Glutamatergic neuron (in vitro differentiated cells): ENCODE measurements around the gene EML1. TPM values are rescaled to one million over a fixed set of nuclear protein-coding genes. Genes with fewer than 3 reads are reported as not detected.

Source experiments
- DNase-seq: peaks from one replicate; pipeline ENCODE4 v3.0.0; 2022
- H3K27ac Mint-ChIP-seq: one replicate; pipeline ENCODE4 v1.8.0; 2020; ENCODE audit warnings: mild to moderate bottlenecking, mixed read lengths, inconsistent platforms; ENCODE audit not compliant: unreplicated experiment
- H3K27me3 Mint-ChIP-seq: one replicate; pipeline ENCODE4 v1.8.0; 2020; ENCODE audit warnings: mild to moderate bottlenecking, moderate library complexity, mixed read lengths, inconsistent platforms; ENCODE audit not compliant: unreplicated experiment
- H3K36me3 Mint-ChIP-seq: one replicate; pipeline ENCODE4 v1.8.0; 2020; ENCODE audit warnings: mild to moderate bottlenecking, mixed read lengths, inconsistent platforms; ENCODE audit not compliant: unreplicated experiment
- H3K4me1 Mint-ChIP-seq: one replicate; pipeline ENCODE4 v1.8.0; 2020; ENCODE audit warnings: mild to moderate bottlenecking, low read depth, mixed read lengths, inconsistent platforms; ENCODE audit not compliant: unreplicated experiment
- H3K4me3 Mint-ChIP-seq: one replicate; pipeline ENCODE4 v1.8.0; 2020; ENCODE audit warnings: mild to moderate bottlenecking, mixed read lengths, inconsistent platforms; ENCODE audit not compliant: unreplicated experiment
- H3K9me3 Mint-ChIP-seq: one replicate; pipeline ENCODE4 v1.8.0; 2020; ENCODE audit warnings: mild to moderate bottlenecking, moderate library complexity, mixed read lengths, inconsistent platforms; ENCODE audit not compliant: unreplicated experiment
- total RNA-seq: library from RNA; stranded (reverse); fragmentation: NEBNext Ultra II Directional; extraction: Animal tissue kit (Norgen Biotek cat#: 25700); gene quantifications from one replicate; pipeline ENCODE4 v1.2.1, GENCODE V29; 2021; ENCODE audit not compliant: unreplicated experiment
- TF ChIP-seq, protein P1 (sequence below): fragments of 200-600 bp; sonication (generic); IDR thresholded peaks from one replicate; pipeline ENCODE4 v1.5.0; 2021; ENCODE audit not compliant: partially characterized antibody, unreplicated experiment

EML1 gene
- total RNA-seq, 1 donor from 2014 or later, result 73.6 TPM

DNA sequence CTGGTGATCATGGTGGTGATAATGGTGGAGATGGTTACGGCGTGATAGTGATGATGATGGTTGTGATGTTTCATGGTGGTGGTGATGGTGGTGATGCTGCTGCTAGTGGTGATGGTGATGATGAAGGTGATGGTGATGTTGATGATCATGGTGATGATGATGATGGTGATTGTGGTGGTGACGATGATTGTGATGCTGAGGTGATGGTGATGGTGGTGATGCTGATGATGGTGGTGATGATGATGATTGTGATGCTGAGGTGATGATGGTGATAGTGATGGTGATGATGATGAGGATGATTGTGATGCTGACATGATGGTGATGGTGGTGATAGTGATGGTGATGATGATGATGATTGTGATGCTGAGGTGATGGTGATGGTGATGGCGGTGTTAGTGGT is 158.8 kb downstream of the EML1 start:
- DNase-seq, result no peak
- Mint-ChIP-seq H3K27me3 (peaks cover 2% of the 10 kb centered on the region), H3K9me3 (peaks cover 4% of the 10 kb centered on the region), H3K36me3 (no peaks in the 10 kb centered on the region), H3K4me3 (no peak overlapping the region), H3K4me1 (no peaks in the 10 kb centered on the region), H3K27ac (no peak overlapping the region)
- TF ChIP-seq, protein P1, sequence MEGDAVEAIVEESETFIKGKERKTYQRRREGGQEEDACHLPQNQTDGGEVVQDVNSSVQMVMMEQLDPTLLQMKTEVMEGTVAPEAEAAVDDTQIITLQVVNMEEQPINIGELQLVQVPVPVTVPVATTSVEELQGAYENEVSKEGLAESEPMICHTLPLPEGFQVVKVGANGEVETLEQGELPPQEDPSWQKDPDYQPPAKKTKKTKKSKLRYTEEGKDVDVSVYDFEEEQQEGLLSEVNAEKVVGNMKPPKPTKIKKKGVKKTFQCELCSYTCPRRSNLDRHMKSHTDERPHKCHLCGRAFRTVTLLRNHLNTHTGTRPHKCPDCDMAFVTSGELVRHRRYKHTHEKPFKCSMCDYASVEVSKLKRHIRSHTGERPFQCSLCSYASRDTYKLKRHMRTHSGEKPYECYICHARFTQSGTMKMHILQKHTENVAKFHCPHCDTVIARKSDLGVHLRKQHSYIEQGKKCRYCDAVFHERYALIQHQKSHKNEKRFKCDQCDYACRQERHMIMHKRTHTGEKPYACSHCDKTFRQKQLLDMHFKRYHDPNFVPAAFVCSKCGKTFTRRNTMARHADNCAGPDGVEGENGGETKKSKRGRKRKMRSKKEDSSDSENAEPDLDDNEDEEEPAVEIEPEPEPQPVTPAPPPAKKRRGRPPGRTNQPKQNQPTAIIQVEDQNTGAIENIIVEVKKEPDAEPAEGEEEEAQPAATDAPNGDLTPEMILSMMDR, result no peak

DNA sequence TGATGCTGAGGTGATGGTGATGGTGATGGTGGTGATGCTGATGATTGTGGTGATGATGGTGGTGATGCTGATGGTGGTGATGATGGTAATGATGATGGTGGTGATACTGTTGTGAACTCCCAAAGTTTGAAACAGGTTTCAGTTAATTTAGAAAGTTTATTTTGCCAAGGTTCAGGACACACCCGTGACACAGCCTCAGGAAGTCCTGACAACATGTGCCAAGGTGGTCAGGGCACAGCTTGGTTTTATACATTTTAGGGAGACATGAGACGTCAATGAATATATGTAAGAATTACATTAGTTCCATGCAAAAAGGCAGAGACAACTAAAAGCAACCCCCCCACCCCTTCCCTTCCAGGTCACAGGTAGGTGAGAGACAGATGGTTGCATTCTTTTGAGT is 159.2 kb downstream of the EML1 start:
- no peak for DNase-seq
- Mint-ChIP-seq H3K4me3 (no peak overlapping the region), H3K9me3 (peaks cover 4% of the 10 kb centered on the region), H3K27me3 (peaks cover 2% of the 10 kb centered on the region), H3K36me3 (no peaks in the 10 kb centered on the region), H3K4me1 (no peaks in the 10 kb centered on the region), H3K27ac (no peak overlapping the region)
- TF ChIP-seq, protein P1, result no peak

DNA sequence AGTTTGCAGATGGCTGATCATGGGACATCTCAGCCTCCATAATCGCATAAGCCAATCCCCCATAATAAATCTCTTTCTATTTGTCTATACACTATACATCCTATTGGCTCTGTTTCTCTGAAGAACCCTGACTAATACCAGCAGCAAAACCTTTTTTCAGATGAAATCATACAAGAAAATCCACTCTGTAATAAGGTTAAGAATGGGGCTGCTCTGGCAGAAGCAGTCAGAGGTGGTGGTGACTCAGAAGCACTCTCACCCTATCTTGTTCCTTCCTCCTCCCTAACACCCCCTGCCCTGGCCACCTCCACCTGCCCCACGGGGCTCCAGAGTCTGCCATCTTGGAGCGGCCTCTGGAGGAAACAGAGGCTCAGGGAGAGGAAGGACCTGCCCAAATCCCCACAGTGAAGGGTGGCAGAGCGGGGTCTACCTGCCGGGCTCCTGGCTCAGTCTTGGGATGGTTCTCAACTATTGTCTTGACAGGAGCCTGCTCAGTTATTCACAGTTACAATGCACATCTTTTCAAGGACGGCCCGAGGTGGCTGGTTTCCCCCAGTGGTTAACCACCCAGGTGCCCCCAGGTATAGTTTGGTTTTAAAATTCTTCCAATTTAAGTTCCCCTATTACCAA is 162.7 kb downstream of the EML1 start:
- Mint-ChIP-seq H3K27me3 (peaks cover 9% of the 10 kb centered on the region), H3K4me3 (no peak overlapping the region), H3K4me1 (no peaks in the 10 kb centered on the region), H3K36me3 (no peaks in the 10 kb centered on the region), H3K27ac (no peak overlapping the region), H3K9me3 (peaks cover 5% of the 10 kb centered on the region)
- TF ChIP-seq, protein P1, result no peak
- no peak for DNase-seq

DNA sequence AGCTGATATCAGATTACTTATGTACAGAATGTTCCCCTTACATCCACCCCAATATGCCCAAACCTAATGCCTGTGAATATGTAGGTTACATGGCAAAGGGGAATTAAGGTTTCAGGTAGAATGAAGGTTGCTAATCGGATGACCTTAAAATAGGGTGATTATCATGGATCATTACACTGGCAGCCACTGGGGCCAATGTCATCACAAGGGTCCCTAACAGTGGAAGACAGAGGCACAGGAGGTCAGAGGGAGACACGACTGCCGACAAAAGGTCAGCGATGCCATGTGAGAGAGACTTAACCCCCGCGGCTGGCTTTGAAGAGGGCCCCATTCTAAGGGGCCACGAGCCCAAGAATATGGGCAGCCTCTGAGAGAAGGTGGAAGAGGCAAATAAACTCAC is 165.2 kb downstream of the EML1 start:
- no peak overlapping the region for H3K4me3 Mint-ChIP-seq
- no peak for DNase-seq
- no peaks in the 10 kb centered on the region for H3K4me1 Mint-ChIP-seq
- H3K27ac Mint-ChIP-seq, result no peak overlapping the region
- H3K9me3 Mint-ChIP-seq, result peaks cover 5% of the 10 kb centered on the region
- no peaks in the 10 kb centered on the region for H3K36me3 Mint-ChIP-seq
- TF ChIP-seq, protein P1, result no peak
- peaks cover 7% of the 10 kb centered on the region for H3K27me3 Mint-ChIP-seq

DNA sequence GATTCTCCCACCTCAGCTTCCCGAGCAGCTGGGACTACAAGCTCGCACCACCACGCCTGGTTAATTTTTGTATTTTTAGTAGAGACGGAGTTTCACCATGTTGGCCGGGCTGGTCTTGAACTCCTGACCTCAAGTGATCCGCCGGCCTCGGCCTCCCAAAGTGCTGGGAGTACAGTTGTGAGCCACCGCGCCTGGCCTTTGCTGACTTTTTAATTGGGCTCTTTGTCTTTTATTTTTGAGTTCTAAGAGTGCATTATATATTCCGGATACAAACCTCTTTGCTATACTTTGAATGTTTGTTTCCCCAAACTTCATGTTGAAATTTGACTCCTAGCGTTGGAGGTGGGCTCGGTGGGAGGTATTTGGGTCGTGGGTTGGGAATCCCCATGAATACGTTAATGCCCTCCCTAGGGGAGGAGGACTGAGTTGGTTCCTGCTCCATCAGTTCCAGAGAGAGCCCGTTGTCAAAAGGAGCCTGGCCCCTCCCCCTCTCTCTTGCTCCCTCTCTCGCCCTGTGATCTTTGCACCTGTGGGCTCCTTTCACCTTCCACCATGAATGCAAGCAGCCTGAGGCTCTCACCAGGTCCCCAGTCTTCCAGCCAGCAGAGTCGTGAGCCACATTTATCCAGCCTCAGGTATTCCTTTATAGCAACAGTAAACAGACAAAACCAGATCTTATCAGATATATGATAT is 168.8 kb downstream of the EML1 start:
- Mint-ChIP-seq H3K36me3 (no peaks in the 10 kb centered on the region), H3K27me3 (peaks cover 7% of the 10 kb centered on the region), H3K9me3 (peaks cover 2% of the 10 kb centered on the region), H3K4me3 (no peak overlapping the region), H3K27ac (no peak overlapping the region), H3K4me1 (peaks cover 8% of the 10 kb centered on the region)
- DNase-seq, result no peak
- TF ChIP-seq, protein P1, result no peak
